HG03175 (cell line): ENCODE results near the gene PAK2.
A peak's percentile ranks its signal among the peaks of the same experiment; 100 is the strongest.
"Not testable (repeated sequence)": the region's sequence is repeated elsewhere in the genome, so short reads cannot be mapped to it uniquely, and the experiment has no call there.

Experiments
- ATAC-seq: cut with Tn5 transposase; IDR thresholded peaks from one replicate; pipeline ENCODE4 v1.9.1; 2021; ENCODE audit warnings: mild to moderate bottlenecking, moderate library complexity; ENCODE audit not compliant: unreplicated experiment

The PAK2 gene

DNA sequence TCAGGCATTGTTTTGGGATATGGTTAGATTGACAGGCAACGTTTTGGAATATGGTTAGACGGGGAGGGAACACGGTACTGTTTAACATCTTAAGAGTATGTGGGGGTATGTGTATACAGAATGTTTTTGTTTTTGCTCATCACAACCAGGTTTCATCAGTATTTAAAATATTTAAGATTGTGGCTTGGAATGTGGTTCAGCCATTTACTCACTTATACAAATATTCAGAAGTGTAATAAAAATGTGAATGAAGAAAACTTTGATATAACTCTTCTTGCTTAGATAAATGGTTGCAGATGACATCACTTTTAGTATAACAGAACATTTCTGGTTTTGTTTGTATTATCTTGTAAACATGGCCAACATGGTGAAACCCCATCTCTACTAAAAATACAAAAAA lies 3.9 kb upstream of the PAK2 start:
- no peak for ATAC-seq

DNA sequence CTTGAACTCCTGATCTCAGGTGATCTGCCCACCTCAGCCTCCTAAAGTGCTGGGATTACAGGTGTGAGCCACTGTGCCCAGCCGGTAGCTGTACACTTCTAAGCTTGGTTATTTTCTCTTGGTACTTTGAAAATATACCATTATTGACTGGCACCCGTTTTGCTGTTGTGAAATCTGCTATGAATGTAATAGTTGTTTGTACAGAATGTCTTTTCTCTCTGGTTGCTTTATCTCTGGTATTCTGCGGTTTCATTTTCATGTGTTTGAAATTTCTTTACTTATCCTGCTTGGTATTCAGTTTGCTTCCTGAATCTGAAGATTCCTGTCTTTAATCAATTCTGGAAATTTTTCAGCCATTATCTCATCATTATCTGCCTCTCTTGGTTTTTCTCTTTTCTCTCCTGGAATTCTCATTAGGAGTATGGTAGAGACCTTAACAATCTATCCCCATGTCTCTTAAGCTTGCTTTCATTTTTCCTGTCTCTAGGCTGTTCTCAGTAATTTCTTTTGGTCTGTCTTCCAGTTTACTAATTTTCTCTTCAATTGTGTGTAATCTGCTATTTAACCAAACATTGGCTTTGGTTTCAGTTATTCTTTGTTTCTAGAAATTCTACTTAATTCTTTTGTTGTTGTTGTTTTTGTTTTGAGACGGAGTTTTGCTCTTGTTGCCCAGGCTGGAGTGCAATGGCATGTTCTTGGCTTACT lies 2.8 kb upstream of the PAK2 start:
- ATAC-seq = no peak

- ATAC-seq = no peak
Measured at GRCh38 chr3:196737655-196738054, 2.0 kb upstream of the PAK2 start.

- ATAC-seq = peak; percentile 4
Measured at GRCh38 chr3:196740481-196741248, 1.0 kb downstream of the PAK2 start.

GRCh38 chr3:196741249-196741889 lies 1.7 kb downstream of the PAK2 start:
- ATAC-seq = no peak

DNA sequence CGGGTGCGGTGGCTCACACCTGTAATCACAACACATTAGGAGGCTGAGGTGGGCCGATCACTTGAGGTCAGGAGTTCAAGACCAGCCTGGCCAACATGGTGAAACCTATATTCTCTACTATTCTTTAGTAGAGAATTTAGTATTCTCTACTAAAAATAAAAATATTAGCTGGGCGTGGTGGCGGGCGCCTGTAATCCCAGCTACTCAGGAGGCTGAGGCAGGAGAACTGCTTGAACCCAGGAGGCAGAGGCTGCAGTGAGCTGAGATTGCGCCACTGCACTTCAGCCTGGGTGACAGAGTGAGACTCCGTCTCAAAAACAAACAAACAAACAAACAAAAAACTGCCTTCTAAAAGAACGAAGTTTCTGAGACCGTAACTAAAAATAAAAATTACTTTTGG lies 3.9 kb downstream of the PAK2 start:
- not testable (repeated sequence) for ATAC-seq

DNA sequence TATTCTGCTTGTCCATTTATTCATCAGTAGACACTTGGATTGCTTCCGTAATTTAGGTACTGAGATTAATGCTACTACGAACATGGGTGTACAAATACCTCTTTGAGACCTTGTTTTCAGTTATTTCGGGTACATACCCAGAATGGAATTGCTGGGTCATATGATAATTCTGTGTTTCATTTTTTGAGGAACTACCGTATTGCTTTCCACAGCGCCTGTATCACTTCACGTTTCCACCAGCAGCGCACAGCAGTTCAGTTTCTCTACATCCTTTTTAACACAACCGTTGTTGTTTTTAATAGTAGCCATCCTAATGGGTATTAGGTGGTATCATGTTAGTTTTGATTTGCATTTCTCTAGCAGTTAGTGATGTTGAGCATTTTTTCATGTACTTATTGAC lies 9.5 kb downstream of the PAK2 start:
- ATAC-seq = no peak

DNA sequence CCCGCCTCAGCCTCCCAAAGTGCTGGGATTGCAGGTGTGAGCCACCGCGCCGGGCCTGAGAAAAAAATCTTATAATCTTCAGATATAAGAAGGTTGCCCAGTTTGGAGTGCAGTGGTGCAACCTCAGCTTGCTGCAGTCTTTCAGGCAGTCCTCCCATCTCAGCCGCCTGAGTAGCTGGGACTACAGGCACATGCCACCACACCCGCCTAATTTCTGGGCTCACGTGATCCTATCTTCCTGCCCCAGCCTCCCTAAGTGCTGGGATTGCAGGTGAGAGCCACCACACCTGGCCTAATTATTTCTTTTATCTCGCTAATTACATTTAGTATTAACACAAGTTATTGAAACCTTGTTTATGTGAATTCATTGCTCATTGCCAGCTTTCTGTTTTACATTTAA lies 13.5 kb downstream of the PAK2 start:
- no peak for ATAC-seq

GRCh38 chr3:196754091-196754981 lies 14.7 kb downstream of the PAK2 start:
- no peak for ATAC-seq

- no peak for ATAC-seq
Measured at GRCh38 chr3:196756732-196757131, 17.1 kb downstream of the PAK2 start.

DNA sequence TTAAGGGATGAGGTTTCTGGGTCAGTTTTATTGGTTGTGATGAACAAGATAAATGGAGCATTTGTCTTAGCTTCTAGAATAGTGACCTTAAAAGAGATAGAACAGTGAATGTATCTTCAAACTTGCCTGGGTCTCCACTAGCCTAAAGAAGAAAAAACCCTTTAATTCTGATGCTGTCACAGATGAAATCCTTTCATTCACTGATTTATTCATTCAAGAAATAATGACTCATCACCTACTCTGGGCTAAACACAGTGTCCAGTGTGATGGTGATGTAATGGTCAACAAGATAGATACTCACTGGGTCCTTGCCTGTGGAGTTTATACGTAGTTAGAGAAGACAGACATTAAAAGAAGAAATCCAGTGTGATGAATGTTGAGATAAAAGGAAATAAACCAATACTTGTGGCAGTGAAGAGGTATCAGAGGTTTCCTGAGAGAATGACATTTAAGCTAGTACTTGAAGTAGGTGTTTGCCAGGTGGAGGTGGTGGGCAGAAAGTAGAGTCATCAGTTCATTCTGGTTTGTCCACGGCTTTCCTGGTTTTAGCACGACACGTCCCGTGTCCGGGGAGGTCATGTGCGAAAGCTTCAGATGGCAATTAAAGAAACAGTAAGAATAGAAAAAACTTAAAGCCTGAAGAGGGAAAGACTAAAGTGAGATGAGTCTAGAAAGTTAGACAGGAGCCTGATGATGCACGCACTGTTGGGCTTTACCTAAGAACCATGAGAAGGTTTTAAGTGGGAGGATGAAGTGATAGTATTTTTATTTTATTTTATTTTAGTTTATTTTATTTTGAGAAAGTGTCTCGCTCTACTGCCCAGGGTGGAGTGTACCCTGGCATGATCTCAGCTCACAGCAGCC lies 18.5 kb downstream of the PAK2 start:
- ATAC-seq = no peak

GRCh38 chr3:196763179-196763578 lies 23.5 kb downstream of the PAK2 start:
- no peak for ATAC-seq

GRCh38 chr3:196765454-196765853 lies 25.8 kb downstream of the PAK2 start:
- no peak for ATAC-seq

GRCh38 chr3:196771067-196771466 lies 31.4 kb downstream of the PAK2 start:
- ATAC-seq = no peak

DNA sequence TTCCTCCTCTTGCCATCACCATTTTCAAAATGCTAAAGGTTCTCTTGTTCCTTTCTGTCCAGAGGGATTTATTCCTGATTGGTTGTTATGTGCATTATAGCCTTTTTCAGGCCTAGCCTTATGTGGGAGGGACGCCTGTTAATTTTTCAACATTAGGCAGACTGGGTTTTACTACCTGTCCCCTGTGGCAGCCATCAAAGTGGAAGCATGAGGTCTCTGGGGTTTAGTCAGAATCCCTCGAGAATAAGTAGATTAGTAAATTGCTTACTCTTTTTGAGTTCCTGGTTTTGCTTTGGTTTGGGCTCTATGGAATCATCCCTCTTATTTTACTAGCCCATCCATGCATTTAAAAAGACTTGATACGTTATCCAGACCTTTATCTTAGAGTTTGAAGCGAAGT lies 32.4 kb downstream of the PAK2 start:
- no peak for ATAC-seq

DNA sequence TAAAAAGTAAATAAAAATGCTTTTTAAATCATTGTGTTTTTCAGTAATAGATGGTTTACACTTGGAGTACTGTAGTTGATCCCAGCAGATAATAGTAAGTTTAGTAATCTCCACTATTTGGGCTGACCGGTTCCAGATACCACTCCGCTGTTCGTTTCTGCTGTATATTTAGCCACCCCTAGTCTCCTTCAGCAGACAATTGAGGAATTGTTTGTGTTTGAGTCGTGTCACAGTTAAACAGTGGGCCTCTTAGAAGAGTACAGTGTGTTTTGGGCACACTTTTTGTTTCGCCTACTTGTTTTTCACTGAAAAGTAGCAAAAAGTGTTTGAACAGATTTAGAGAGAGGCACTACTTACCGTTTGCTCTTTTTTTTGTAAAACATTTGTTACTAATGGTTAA lies 33.2 kb downstream of the PAK2 start:
- no peak for ATAC-seq

DNA sequence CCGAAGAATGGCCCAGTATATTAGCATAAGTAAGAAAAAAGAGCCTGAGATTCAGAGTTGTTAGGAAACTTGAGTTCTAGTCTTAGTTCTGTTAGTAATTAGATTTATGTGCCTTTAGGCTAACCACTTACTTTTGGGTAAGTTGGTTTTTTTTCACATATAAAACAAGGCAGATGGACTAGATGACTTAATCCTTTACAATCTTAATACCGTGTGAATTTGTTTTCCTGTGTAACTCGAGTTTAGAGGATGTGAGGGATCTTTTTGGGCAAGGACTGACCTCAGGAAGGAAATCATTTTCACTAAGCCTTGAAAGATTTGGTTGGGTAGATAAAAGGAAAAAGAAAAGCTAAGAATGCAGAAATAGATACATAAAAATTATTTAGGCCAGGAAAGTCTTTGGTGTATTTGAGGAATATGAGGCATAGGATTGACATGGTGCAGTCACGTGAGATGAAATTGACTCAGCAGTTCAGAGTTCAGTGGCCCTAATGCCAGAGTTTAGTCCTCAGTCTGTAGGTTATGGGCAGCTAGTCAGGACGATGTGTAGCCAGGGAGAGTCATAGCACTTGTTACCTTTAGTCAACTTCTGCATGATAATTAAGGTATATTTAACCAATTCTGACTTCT lies 34.6 kb downstream of the PAK2 start:
- no peak for ATAC-seq

DNA sequence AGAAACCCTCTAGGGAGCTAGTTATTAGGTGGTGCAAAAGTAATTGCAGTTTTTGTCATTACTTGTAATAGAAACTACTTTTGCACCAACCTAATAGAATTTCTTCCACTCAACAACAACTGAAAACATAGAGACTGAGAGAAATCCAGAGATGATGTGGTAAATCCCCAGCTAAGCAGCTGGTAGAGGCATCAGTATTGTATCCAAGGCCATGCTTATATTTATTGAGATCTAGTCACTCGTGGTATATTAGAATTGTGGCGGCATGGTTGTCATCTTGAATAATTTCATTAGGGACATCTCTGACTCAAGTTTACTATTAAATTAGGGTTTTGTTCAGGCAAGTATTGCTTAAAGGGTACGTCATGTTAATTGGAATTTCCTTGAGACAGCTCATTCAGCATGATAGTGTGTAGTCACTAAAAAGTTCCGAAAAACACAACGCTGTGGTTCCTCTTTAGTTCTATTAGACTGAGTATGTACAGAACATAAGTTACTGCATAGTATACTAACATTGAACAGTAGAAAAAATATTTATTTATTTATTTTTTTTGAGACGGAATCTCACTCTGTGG lies 35.3 kb downstream of the PAK2 start:
- no peak for ATAC-seq

GRCh38 chr3:196775938-196776337 lies 36.3 kb downstream of the PAK2 start:
- ATAC-seq = no peak
